HL-60 (cell line): ENCODE results near the gene COL25A1.

Experiments used
- DNase-seq, 2 experiments: peaks; one replicate each; pipeline ENCODE4 v3.0.0-alpha.2; 2010 to 2020; ENCODE audit warnings: low read depth in 1 of 2, low spot score in 1 of 2
- H3K27ac ChIP-seq: fragments of 250-450 bp; sonication (Bioruptor Pico); replicated peaks from 2 replicates; pipeline ENCODE4 v1.5.1; 2020; ENCODE audit warnings: mild to moderate bottlenecking, moderate library complexity
- H3K27me3 ChIP-seq: fragments of 250-450 bp; sonication (Bioruptor Pico); 2 replicates; pipeline ENCODE4 v1.5.1; 2021; ENCODE audit warnings: mild to moderate bottlenecking, moderate library complexity; ENCODE audit not compliant: insufficient read depth, poor library complexity, severe bottlenecking
- H3K4me3 ChIP-seq: replicated peaks from 2 replicates; pipeline ENCODE4 v1.5.1; 2011; ENCODE audit warnings: mild to moderate bottlenecking, control low read depth, low read length; ENCODE audit not compliant: insufficient read depth
- GABPA ChIP-seq: IDR thresholded peaks from 2 replicates; pipeline ENCODE4 v1.6.1; 2012; ENCODE audit warnings: low read depth
- POLR2AphosphoS5 ChIP-seq: IDR thresholded peaks from 2 replicates; pipeline ENCODE4 v1.6.1; 2012; ENCODE audit warnings: low read depth
- SPI1 ChIP-seq: IDR thresholded peaks from 2 replicates; pipeline ENCODE4 v1.6.1; 2012; ENCODE audit warnings: low read depth, mild to moderate bottlenecking, borderline replicate concordance
- TF ChIP-seq, protein P1 (sequence below): IDR thresholded peaks from one replicate; pipeline ENCODE4 v1.5.1; 2011; ENCODE audit warnings: low read length, control low read depth, inconsistent platforms; ENCODE audit not compliant: insufficient read depth
- TF ChIP-seq, protein P2 (sequence below): IDR thresholded peaks from 2 replicates; pipeline ENCODE4 v1.6.1; 2012; ENCODE audit warnings: low read depth; ENCODE audit not compliant: insufficient replicate concordance

COL25A1 gene

DNA sequence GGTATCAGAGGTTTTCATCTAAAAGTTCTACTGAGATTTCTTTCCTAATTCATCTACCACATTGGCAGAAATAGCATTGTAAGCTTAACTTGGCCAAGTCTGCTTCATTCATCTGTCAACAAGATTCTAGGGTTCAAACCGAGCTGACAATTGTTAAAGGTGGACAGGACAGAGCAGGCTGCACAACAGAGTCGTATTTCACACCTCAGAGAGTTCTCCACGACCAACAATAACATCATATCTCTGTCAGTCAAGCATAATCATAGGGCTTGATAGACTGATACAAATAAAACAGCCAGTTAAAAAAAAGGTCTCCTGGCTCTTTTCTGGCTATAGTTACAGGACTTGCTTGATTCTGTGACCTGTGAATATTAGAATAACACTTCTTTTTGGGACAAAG, 259.2 kb downstream of the COL25A1 start:
- Histone ChIP-seq H3K27ac (no peak overlapping the region), H3K27me3 (no peaks in the 10 kb centered on the region), H3K4me3 (no peak overlapping the region)
- DNase-seq = no peak
- TF ChIP-seq, protein P1, sequence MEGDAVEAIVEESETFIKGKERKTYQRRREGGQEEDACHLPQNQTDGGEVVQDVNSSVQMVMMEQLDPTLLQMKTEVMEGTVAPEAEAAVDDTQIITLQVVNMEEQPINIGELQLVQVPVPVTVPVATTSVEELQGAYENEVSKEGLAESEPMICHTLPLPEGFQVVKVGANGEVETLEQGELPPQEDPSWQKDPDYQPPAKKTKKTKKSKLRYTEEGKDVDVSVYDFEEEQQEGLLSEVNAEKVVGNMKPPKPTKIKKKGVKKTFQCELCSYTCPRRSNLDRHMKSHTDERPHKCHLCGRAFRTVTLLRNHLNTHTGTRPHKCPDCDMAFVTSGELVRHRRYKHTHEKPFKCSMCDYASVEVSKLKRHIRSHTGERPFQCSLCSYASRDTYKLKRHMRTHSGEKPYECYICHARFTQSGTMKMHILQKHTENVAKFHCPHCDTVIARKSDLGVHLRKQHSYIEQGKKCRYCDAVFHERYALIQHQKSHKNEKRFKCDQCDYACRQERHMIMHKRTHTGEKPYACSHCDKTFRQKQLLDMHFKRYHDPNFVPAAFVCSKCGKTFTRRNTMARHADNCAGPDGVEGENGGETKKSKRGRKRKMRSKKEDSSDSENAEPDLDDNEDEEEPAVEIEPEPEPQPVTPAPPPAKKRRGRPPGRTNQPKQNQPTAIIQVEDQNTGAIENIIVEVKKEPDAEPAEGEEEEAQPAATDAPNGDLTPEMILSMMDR = no peak
- TF ChIP-seq, protein P2, sequence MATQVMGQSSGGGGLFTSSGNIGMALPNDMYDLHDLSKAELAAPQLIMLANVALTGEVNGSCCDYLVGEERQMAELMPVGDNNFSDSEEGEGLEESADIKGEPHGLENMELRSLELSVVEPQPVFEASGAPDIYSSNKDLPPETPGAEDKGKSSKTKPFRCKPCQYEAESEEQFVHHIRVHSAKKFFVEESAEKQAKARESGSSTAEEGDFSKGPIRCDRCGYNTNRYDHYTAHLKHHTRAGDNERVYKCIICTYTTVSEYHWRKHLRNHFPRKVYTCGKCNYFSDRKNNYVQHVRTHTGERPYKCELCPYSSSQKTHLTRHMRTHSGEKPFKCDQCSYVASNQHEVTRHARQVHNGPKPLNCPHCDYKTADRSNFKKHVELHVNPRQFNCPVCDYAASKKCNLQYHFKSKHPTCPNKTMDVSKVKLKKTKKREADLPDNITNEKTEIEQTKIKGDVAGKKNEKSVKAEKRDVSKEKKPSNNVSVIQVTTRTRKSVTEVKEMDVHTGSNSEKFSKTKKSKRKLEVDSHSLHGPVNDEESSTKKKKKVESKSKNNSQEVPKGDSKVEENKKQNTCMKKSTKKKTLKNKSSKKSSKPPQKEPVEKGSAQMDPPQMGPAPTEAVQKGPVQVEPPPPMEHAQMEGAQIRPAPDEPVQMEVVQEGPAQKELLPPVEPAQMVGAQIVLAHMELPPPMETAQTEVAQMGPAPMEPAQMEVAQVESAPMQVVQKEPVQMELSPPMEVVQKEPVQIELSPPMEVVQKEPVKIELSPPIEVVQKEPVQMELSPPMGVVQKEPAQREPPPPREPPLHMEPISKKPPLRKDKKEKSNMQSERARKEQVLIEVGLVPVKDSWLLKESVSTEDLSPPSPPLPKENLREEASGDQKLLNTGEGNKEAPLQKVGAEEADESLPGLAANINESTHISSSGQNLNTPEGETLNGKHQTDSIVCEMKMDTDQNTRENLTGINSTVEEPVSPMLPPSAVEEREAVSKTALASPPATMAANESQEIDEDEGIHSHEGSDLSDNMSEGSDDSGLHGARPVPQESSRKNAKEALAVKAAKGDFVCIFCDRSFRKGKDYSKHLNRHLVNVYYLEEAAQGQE = no peak
- TF ChIP-seq POLR2AphosphoS5 (no peak), SPI1 (no peak), GABPA (no peak)

DNA sequence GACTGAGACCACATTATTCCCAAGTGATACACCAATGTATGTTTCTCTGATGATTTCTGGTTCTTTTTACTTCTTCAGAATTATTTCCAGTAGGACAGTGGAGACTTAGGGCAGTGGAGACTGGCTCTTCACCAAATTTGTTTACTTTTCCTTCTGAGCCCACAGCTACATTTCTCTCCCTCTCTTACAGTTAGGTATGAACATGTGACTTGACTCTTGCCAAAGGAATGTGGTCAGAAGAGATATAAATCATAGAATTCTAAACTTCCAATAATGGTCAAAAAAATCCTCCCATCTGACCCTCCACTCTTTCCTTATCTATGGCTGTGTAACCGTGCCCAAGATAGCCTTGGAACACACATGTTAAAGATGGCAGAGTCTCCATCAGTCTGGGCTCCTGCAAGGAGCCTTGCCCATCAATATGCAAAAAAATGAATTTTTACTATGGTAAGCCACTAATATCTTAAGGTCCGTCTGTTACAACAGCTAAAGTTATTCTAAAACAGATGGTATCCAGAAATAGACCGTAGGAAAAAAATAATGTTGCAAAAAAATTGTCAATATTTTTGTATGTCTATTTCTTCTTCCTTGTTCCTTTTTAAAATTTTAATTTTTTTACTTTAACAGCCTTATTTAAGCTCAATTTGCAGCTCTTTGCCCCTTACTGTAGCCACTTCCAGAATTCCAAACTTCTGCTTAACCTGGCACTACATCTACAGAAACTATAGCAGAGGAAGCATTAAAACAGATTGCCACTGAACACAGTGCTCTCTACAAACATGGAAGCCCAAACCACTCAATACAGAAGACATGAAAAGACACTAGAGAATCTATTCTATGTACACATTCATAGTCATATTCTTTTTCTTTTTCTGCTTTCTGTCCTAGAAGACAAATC, 260.7 kb downstream of the COL25A1 start:
- Histone ChIP-seq H3K27me3 (no peaks in the 10 kb centered on the region), H3K4me3 (no peak overlapping the region), H3K27ac (no peak overlapping the region)
- no peak for DNase-seq
- TF ChIP-seq, protein P1 = no peak
- TF ChIP-seq SPI1 (no peak), POLR2AphosphoS5 (no peak), GABPA (no peak)
- TF ChIP-seq, protein P2 = no peak

DNA sequence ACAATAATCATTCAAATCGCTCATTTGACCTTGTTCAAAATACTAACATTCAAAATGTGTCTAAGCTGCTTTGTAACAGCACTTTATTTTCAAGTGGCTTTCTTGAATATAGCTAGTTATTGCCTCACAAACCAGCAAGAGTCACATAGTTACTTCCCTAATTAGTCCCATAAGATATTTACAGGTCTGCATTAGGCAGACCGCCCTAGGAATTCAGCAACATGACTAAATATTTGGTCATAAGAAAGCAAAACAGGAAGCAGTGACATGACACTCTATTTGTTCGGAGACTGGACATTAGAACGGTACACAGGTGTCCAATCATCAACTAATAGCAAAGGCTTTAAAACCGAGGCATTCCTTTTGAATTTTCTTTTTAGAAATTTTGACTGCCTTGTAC, 262.0 kb downstream of the COL25A1 start:
- no peak overlapping the region for H3K4me3 ChIP-seq
- no peaks in the 10 kb centered on the region for H3K27me3 ChIP-seq
- no peak overlapping the region for H3K27ac ChIP-seq
- no peak for DNase-seq
- TF ChIP-seq, protein P1 = no peak
- no peak for TF ChIP-seq GABPA
- TF ChIP-seq SPI1 = no peak
- TF ChIP-seq, protein P2 = no peak
- TF ChIP-seq POLR2AphosphoS5 = no peak
